HepG2 (cell line): ENCODE data around the gene EIF4A3. TPM values are rescaled to one million over a fixed set of nuclear protein-coding genes. Genes with fewer than 3 reads are reported as not detected.
A peak's percentile ranks its signal among the peaks of the same experiment; 100 is the strongest.

Experiments used
- AHDC1 ChIP-seq: sonication (generic); formaldehyde crosslinking; IDR thresholded peaks from 2 replicates; pipeline ENCODE4 v1.5.1; 2020; ENCODE audit warnings: mild to moderate bottlenecking, missing genetic modification reagents, borderline replicate concordance
- ATF1 ChIP-seq: IDR thresholded peaks from 2 replicates; pipeline ENCODE4 v1.6.1; 2016; ENCODE audit warnings: mild to moderate bottlenecking, control low read depth
- CCAR2 ChIP-seq: fragments of 200-400 bp; formaldehyde crosslinking; optimal IDR thresholded peaks from 2 replicates; pipeline ENCODE3; 2018; ENCODE audit warnings: low read depth, mild to moderate bottlenecking, low read length, moderate library complexity
- GFI1 ChIP-seq: sonication (generic); formaldehyde crosslinking; IDR thresholded peaks from 2 replicates; pipeline ENCODE4 v1.5.0; 2020; ENCODE audit warnings: missing genetic modification reagents, mild to moderate bottlenecking, borderline replicate concordance
- GLI4 ChIP-seq: sonication (generic); formaldehyde crosslinking; IDR thresholded peaks from 2 replicates; pipeline ENCODE4 v1.5.1; 2020; ENCODE audit warnings: missing genetic modification reagents, mild to moderate bottlenecking, moderate library complexity, borderline replicate concordance
- LBX2 ChIP-seq: sonication (generic); formaldehyde crosslinking; IDR thresholded peaks from 2 replicates; pipeline ENCODE4 v1.5.0; 2020; ENCODE audit warnings: missing genetic modification reagents, mild to moderate bottlenecking, borderline replicate concordance
- MXD3 ChIP-seq: IDR thresholded peaks from 2 replicates; pipeline ENCODE4 v1.6.1; 2016; ENCODE audit warnings: mild to moderate bottlenecking, missing biosample characterization, missing genetic modification reagents
- PAX8 ChIP-seq: sonication (generic); formaldehyde crosslinking; IDR thresholded peaks from 2 replicates; pipeline ENCODE4 v1.8.0; 2022; ENCODE audit warnings: mild to moderate bottlenecking, missing genetic modification reagents, borderline replicate concordance
- PHF21A ChIP-seq: sonication (generic); formaldehyde crosslinking; IDR thresholded peaks from 2 replicates; pipeline ENCODE4 v1.5.0; 2020; ENCODE audit warnings: mild to moderate bottlenecking, missing genetic modification reagents
- PLSCR1 ChIP-seq: sonication (generic); formaldehyde crosslinking; IDR thresholded peaks from 2 replicates; pipeline ENCODE4 v1.5.0; 2020; ENCODE audit warnings: missing genetic modification reagents, mild to moderate bottlenecking, borderline replicate concordance
- SALL1 ChIP-seq: sonication (generic); formaldehyde crosslinking; IDR thresholded peaks from 2 replicates; pipeline ENCODE4 v1.8.0; 2022; ENCODE audit warnings: mild to moderate bottlenecking, missing genetic modification reagents
- SMAD3 ChIP-seq: sonication (generic); formaldehyde crosslinking; IDR thresholded peaks from 2 replicates; pipeline ENCODE4 v1.4.0; 2020; ENCODE audit warnings: missing genetic modification reagents
- SYNCRIP ChIP-seq: fragments of 200-400 bp; formaldehyde crosslinking; IDR thresholded peaks from 2 replicates; pipeline ENCODE4 v1.6.1; 2018; ENCODE audit warnings: mild to moderate bottlenecking, low read depth, low read length; ENCODE audit not compliant: insufficient read depth
- ZNF281 ChIP-seq: sonication (generic); formaldehyde crosslinking; IDR thresholded peaks from 2 replicates; pipeline ENCODE4 v1.4.0; 2020; ENCODE audit warnings: missing genetic modification reagents, borderline replicate concordance
- ZNF563 ChIP-seq: sonication (generic); formaldehyde crosslinking; IDR thresholded peaks from 2 replicates; pipeline ENCODE4 v1.8.0; 2022; ENCODE audit warnings: mild to moderate bottlenecking, moderate library complexity, missing genetic modification reagents
- ZNF660 ChIP-seq: sonication (generic); formaldehyde crosslinking; IDR thresholded peaks from 2 replicates; pipeline ENCODE4 v1.5.1; 2020; ENCODE audit warnings: mild to moderate bottlenecking, low read depth, missing genetic modification reagents, borderline replicate concordance
- ZNF772 ChIP-seq: sonication (generic); formaldehyde crosslinking; IDR thresholded peaks from 2 replicates; pipeline ENCODE4 v1.5.0; 2020; ENCODE audit warnings: mild to moderate bottlenecking, missing genetic modification reagents
- ZNF773 ChIP-seq: sonication (generic); formaldehyde crosslinking; IDR thresholded peaks from 2 replicates; pipeline ENCODE4 v1.4.0; 2020; ENCODE audit warnings: missing genetic modification reagents, borderline replicate concordance
- polyA plus RNA-seq, 8 experiments: library from polyadenylated mRNA; depleted of rRNA in 3 of 8; stranded (reverse) in 7 of 8; unstranded in 1 of 8; fragments of >200 nt; fragmentation: Illumina TruSeq in 4 of 8; extraction: Trizol in 4 of 8; gene quantifications; 2 replicates each; pipeline versions ENCODE4 v1.2.1 to v1.2.3, GENCODE V29; 2011 to 2016; ENCODE audit warnings: low read depth in 4 of 8, missing spikeins in 1 of 8, mixed read lengths in 1 of 8; ENCODE audit not compliant: insufficient read depth in 1 of 8
- total RNA-seq, 5 experiments: library from RNA; depleted of rRNA; stranded (reverse); fragments of >200 nt; fragmentation: Illumina TruSeq; extraction: Trizol; gene quantifications; 2 replicates each; pipeline ENCODE4 v1.2.3, GENCODE V29; 2016; ENCODE audit warnings: low read depth in 1 of 5

EIF4A3 gene
- total and polyA plus RNA-seq, 2 of the 13 experiments (the other 11 are each of a cell fraction or from before 2014, with no cell fraction given) = 145 to 187 TPM

GRCh38 chr17:80101946-80102663 lies 44.8 kb downstream of the EIF4A3 start (continued):
- TF ChIP-seq ZNF281 (CRISPR knock-in tag) (no peak), SMAD3 (CRISPR knock-in tag) (0 out of 2 replicates have a peak, but pooled peaks have one; percentile 18), GLI4 (CRISPR knock-in tag) (0 out of 2 replicates have a peak, but pooled peaks have one; percentile 14), SALL1 (CRISPR knock-in tag) (no peak; the same call in 1 of the 2 replicates), PAX8 (CRISPR knock-in tag) (0 out of 2 replicates have a peak, but pooled peaks have one; percentile 44), ZNF772 (CRISPR knock-in tag) (no peak), PLSCR1 (CRISPR knock-in tag) (no peak), AHDC1 (CRISPR knock-in tag) (0 out of 2 replicates have a peak, but pooled peaks have one; percentile 35), ATF1 (CRISPR knock-in tag) (no peak), ZNF660 (CRISPR knock-in tag) (no peak), PHF21A (CRISPR knock-in tag) (no peak; the same call in 1 of the 2 replicates), LBX2 (CRISPR knock-in tag) (no peak), CCAR2 (peak; percentile 26), SYNCRIP (no peak), MXD3 (CRISPR knock-in tag) (no peak), ZNF563 (CRISPR knock-in tag) (peak; percentile 59; the same call in 1 of the 2 replicates), GFI1 (peak; percentile 39; the same call in 1 of the 2 replicates), ZNF773 (CRISPR knock-in tag) (no peak)
